Measurements from ENCODE around the gene OTOA.
A peak's percentile ranks its signal among the peaks of the same experiment; 100 is the strongest.
"Not testable (repeated sequence)": the region's sequence is repeated elsewhere in the genome, so short reads cannot be mapped to it uniquely, and the experiment has no call there.

Gene OTOA

GRCh38 chr16:21638573-21638975 is 25.2 kb upstream of the OTOA start:
- FAIRE-seq, result peak; percentile 33

GRCh38 chr16:21639493-21639892 is 24.3 kb upstream of the OTOA start:
- FAIRE-seq, result no peak
- DNase-seq (ENCODE audit: extremely low spot score, insufficient read length, low read depth), result no peak

More at GRCh38 chr16:21638573-21638975, 25.2 kb upstream of the OTOA start:
- DNase-seq (ENCODE audit: extremely low spot score, insufficient read length, low read depth), result no peak

DNA sequence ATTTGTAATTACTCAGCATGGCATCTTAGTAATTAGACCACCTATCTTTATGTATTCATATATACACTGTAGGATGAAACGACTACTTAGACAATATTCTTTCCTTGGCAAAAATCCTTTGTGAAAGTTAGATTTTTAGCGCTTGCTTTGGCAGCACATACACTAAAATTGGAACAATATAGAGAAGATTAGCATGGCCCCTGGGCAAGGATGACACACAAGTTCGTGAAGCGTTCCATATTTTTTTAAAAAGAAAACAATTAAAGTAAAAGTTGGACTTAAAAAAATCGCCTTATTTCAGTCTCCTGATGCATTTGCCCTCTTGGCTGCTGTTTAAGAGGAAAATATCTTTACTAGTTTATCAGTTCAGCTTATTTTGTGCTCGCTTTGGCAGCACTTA is 21.9 kb upstream of the OTOA start:
- FAIRE-seq, result no peak
- no peak for DNase-seq (ENCODE audit: extremely low spot score, insufficient read length, low read depth)

DNA sequence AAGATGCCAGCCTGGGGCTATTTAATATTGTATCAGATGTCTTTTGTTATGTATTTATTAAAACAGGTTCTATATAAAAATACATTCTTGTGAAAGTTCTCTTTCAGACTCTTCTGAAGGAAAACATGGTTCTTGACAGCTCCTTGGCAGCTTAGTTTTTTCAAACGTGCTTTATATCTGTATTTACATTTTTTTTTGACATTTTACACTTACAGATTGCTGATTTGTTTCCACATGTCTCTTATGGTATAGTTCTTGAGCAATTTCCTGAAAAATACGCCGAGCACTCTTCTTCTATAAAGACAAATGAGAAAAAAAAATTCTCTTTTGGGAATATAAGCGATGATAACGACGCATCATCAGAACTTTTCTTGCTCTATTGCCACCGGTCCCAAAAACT is 20.9 kb upstream of the OTOA start:
- FAIRE-seq (no peak), DNase-seq (ENCODE audit: extremely low spot score, insufficient read length, low read depth) (no peak)

GRCh38 chr16:21643785-21644184 is 20.0 kb upstream of the OTOA start:
- no peak for DNase-seq (ENCODE audit: extremely low spot score, insufficient read length, low read depth)
- FAIRE-seq, result no peak

- DNase-seq (ENCODE audit: extremely low spot score, insufficient read length, low read depth) (no peak), FAIRE-seq (no peak)
These were observed 19.1 kb upstream of the OTOA start for GRCh38 chr16:21644674-21645073.

DNA sequence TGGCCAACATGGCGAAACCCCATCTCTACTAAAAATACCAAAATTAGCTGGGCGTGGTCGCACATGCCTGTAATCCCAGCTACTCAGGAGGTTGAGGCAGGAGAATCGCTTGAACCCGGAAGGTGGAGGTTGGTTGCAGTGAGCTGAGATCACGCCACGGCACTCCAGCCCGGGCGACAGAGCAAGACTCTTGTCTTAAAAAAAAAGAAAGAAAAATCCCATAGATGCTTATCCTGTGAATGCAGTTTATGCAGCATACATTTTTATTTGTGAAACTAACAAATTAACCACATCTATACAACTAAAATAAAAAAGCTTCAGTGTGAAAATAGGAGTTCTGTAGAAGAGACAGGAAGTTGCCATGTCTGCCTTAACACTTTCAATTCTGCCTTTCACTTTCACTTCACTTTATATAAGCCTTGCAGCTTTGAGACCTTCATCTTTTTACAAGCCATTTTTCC is 18.5 kb upstream of the OTOA start:
- peak; percentile 38 for DNase-seq (ENCODE audit: extremely low spot score, insufficient read length, low read depth)
- FAIRE-seq, result peak; percentile 91

DNA sequence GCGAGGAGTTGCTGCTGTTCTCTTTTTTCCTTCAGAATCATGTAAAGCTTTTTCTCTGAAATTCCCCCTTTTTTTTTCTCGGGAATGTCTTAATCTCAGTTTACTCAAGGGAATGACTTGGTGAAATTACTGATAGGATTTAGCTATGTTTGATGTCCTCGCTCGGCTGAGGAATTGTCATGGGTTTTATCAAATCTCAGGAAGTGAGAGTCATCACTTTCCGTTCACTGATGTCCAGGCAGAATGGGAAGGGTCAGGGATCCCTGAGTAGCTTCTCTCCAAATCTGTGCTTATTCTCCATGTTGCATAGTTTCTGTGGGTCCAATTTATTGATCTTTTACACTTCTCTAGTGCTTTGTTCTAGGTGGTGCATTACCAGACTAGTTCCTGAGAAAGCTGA is 17.7 kb upstream of the OTOA start:
- no peak for DNase-seq (ENCODE audit: extremely low spot score, insufficient read length, low read depth)
- FAIRE-seq, result peak; percentile 12

DNA sequence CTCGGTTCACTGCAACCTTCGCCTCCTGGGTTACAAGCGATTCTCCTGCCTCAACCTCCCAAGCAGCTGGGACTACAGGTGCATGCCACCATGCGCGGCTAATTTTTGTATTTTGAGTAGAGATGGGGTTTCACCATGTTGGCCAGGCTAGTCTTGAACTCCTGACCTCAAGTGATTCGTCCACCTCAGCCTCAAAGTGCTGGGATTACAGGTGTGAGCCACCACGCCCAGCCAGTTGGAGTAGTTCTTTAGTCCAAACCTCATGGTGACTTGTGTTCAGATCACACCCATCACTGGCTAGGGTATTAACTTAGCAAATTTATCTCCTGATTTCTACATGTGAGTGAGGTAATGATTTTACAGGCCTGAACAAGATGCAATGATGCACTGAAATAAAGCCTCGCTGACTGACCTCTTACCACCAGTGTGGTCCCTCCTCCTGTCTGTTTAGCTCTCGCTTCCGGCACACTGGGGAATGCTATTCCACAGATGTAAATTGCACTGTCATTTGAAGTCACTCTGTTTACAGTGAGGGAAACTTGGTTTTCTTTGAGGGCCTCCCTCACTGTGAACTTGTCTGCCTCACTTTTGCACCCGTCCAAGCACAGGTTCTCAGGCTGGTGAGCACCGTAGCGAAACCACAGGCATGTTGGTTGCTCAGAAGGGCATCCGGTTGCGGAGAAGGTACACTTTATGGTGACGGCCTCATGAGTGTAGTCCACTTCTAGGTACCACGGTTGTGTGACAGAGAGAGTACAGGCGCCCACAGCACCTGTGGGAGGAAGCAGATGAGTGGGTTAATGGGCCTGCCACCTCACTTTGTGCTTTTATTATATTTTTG is 16.8 kb upstream of the OTOA start:
- DNase-seq (ENCODE audit: extremely low spot score, insufficient read length, low read depth), result peak; percentile 62

GRCh38 chr16:21647562-21648164 is 16.1 kb upstream of the OTOA start:
- no peak for FAIRE-seq
- DNase-seq (ENCODE audit: extremely low spot score, insufficient read length, low read depth), result no peak

More for the DNA sequence above, 16.8 kb upstream of the OTOA start:
- peak; percentile 98 for FAIRE-seq

DNA sequence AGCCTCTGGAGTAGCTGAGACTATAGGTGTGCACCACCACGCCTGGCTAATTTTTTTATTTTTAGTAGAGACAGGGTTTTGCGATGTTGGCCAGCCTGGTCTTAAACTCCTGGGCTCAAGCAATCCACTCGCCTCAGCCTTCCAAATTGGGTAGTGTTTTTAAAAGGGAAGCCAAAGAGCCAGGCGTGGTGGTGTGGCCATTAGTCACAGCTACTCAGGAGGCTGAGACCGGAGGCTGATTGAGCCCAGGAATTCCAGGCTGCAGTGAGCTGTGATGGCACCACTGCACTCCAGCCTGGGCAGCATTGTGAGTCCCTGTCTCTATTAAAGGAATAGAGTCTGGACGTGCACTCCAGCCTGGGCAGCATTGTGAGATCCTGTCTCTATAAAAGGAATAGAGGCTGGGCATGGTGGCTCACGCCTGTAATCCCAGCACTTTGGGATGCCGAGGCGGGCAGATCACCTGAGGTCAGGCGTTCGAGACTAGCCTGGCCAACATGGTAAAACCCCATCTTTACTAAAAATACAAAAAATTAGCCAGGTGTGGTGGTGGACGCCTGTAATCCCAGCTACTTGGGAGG is 13.9 kb upstream of the OTOA start:
- not testable (repeated sequence) for FAIRE-seq; DNase-seq (ENCODE audit: extremely low spot score, insufficient read length, low read depth)

DNA sequence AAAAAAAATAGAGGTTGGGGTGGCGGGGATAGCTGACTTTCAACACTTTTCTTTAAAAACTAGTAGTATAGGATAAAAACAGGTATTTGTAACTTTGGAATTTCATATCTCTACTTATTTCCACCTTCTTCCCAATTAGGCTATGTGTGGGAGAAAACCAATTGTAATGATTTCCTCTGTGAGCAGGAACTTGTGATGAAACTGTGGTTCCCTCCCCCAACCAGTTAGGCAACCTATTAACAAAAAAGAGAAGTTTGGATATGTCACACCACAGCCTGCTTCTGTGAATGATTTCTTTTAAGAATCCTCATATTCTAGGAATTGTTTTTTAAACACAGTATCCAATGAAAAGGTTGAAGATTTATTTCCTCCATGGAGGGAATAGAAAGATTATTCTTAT is 13.2 kb upstream of the OTOA start:
- no peak for FAIRE-seq
- no peak for DNase-seq (ENCODE audit: extremely low spot score, insufficient read length, low read depth)

DNA sequence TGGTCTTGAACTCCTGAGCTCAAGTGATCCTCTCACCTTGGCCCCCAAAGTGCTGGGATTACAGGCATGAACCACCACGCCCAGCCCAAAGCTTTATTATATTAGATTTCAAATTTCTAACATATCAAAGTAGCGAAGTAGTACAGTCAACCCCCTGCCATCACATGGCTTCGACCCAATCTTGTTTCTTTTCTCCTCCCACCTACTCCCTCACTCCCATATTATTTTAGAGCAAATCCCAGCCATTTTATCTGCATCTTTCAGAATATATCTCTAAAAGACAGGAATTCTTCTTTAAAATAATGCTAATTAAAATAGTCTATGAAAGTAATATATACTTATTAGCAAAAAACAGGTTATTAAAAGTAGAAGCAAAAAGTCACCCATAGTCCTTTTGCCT is 12.3 kb upstream of the OTOA start:
- FAIRE-seq (no peak), DNase-seq (ENCODE audit: extremely low spot score, insufficient read length, low read depth) (no peak)

DNA sequence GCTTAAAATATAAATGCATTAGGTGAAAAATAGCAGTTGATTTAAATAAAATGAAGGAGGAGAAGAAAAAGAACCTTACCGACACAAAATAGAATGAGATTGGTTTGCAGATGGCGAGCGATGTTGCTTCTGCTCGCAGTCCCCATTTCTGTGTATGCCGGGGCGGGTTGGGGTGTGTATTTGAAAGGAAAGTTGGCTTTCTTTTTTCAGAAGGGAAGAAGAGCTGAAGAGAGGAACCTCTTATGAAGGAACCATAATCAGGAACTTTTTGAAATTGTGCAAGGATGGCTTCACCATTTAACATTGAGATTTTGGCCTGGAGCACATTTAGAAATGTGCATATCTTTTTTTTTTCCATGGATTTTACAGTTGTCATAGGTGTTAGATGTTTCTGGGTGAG is 11.3 kb upstream of the OTOA start, which contains the start of gene IGSF6:
IGSF6 (minus strand) TSS at position 156 of the 400 bp plus-strand sequence; CDS start at position 146, 10 bp downstream.
- no peak for FAIRE-seq

DNA sequence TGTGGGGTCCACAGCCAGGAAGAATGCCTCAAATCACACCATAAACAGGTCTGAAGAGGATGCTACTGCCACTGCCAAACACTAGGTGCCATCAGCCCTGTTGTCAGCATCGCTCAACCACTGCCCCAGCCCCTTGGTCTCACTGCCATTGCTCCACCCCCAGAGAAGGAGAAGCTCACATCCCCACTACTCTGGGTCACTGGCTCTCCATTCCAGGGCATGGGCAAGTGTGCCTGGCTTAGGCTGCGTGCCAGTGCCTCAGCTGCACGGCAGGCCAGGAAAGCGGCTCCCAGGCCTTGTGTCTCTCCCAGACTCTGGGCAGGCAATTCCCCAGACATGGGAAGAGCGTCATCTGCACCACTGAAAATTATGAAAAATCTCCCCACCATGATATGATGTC is 10.2 kb upstream of the OTOA start:
- no peak for DNase-seq (ENCODE audit: extremely low spot score, insufficient read length, low read depth)
- FAIRE-seq, result no peak

More for the DNA sequence above, 11.3 kb upstream of the OTOA start, which contains the start of gene IGSF6:
- DNase-seq (ENCODE audit: extremely low spot score, insufficient read length, low read depth), result no peak

- FAIRE-seq (no peak), DNase-seq (ENCODE audit: extremely low spot score, insufficient read length, low read depth) (no peak)
These were observed 9.3 kb upstream of the OTOA start for GRCh38 chr16:21654466-21654865.

GRCh38 chr16:21654881-21655280 is 8.9 kb upstream of the OTOA start:
- DNase-seq (ENCODE audit: extremely low spot score, insufficient read length, low read depth) (no peak), FAIRE-seq (no peak)

DNA sequence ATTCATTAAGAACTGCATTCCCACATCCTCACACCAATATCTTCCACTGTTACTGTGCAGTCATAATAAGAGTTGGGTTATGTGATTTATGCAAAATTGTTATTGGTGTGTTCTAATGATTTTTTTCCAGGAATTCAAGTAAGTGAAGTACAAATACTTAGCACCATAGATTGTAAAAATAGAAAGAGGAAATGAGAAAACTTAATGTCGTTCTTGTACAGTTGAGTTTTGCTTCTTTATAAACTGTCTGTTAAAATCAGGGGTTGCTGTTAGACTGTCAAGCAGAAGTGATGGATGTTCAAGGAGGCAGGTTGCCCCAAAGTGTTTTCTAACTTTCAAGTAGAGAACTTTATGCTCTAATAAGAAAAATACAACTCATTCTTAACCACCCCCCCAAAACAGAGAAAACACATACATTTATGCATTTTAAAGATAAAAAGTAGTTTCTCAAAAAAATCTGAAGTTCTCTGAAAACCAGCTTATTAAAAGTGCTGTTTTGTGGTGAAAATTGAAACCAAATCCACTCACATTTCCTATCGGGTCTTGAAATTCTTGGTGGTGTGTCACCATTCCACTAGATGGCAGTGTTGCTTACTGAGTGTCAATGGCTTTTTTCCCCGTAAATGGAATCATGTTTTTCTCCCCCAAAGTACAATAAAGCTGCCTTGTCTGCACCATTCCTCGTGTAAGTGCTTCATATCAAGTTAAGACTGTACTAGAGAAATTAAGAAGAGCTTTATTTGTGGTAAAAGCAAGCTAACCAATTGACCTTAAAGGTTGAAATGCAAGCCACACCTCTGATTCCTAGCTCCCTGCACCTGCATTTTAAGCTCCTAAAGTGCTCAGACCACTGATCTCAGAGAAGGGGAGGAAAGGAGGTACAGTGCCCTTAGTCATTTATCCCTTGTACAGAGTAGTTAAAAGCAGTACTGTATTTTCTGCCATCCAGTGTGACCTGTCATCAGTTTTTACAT is 6.7 kb upstream of the OTOA start:
- FAIRE-seq, result peak; percentile 77
- DNase-seq (ENCODE audit: extremely low spot score, insufficient read length, low read depth), result no peak

DNA sequence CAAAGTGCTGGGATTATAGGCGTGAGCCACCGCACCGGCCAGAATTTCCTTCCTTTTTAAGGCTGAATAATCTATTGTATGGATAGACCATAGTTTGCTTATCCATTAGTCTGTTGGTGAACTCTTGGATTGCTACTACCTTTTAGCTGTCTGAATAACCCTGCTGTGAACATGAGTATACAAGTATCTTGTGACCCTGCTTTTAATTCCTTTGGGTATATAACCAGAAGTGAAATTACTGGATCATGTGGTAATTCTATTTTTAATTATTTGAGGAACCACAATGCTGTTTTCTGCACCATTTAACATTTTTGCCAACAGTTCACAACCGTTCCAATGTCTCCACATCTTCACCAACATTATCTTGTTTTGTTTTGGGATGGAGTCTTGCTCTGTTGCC is 4.6 kb upstream of the OTOA start:
- DNase-seq (ENCODE audit: extremely low spot score, insufficient read length, low read depth) (no peak), FAIRE-seq (no peak)
